Stomach (tissue), 9 donors: ENCODE measurements around the gene JAKMIP1. TPM values are rescaled to one million over a fixed set of nuclear protein-coding genes. Genes with fewer than 3 reads are reported as not detected.
"Not testable (repeated sequence)": the region's sequence is repeated elsewhere in the genome, so short reads cannot be mapped to it uniquely, and the experiment has no call there.

Experiments
- DNase-seq, 2 donors: peaks; one replicate each; pipeline versions ENCODE4 v3.0.0 to v3.0.0-alpha.2; 2013 to 2019
- H3K27ac ChIP-seq, 5 donors: fragments of 200-600 bp in 4 of 5; sonication (generic) in 4 of 5; one replicate each; pipeline ENCODE4 v1.5.1; 2013 to 2019; ENCODE audit warnings: mild to moderate bottlenecking in 1 of 5, moderate library complexity in 1 of 5
- H3K27me3 ChIP-seq, 3 donors: fragments of 200-600 bp; sonication (generic); one replicate each; pipeline ENCODE4 v1.5.1; 2017 to 2019; ENCODE audit warnings: mixed run types in 1 of 3
- H3K36me3 ChIP-seq, 4 donors: fragments of 200-600 bp; sonication (generic); 1 replicate in 3 of 4; 2 replicates in 1 of 4; pipeline ENCODE4 v1.5.1; 2016 to 2019
- H3K4me1 ChIP-seq, 4 donors: fragments of 200-600 bp; sonication (generic); one replicate each; pipeline ENCODE4 v1.5.1; 2016 to 2019
- H3K4me3 ChIP-seq, 4 donors: fragments of 200-600 bp; sonication (generic) in 3 of 4; one replicate each; pipeline ENCODE4 v1.5.1; 2016 to 2019; ENCODE audit warnings: mild to moderate bottlenecking in 1 of 4
- H3K9me3 ChIP-seq, 4 donors: fragments of 200-600 bp; sonication (generic); one replicate each; pipeline ENCODE4 v1.5.1; 2016 to 2019
- EP300 ChIP-seq: sonication (generic); formaldehyde crosslinking; IDR thresholded peaks from one replicate; pipeline ENCODE4 v1.6.1; 2017; ENCODE audit warnings: antibody characterized with exemption
- POLR2A ChIP-seq, 4 donors: fragments of 450-650 bp; IDR thresholded peaks; one replicate each; pipeline ENCODE4 v1.6.1; 2016; ENCODE audit warnings: antibody characterized with exemption in 4 of 4, control low read depth in 2 of 4, mild to moderate bottlenecking in 1 of 4, moderate library complexity in 1 of 4
- POLR2AphosphoS5 ChIP-seq, 3 donors: sonication (generic); formaldehyde crosslinking; IDR thresholded peaks; one replicate each; pipeline ENCODE4 v1.6.1; 2016; ENCODE audit warnings: antibody characterized with exemption in 3 of 3
- WGBS, 5 donors: extraction: QIAGEN DNeasy Blood & Tissue Kit in 3 of 5; methylation state at CpG; one replicate each; pipeline versions ENCODE4 v1.1.5 to v1.1.7; 2013 to 2018; 5-methylcytosine and 5-hydroxymethylcytosine counted together
- intact Hi-C: fragments of 100-400 bp; cut with DNase I; formaldehyde crosslinking; loops from one replicate; pipeline ENCODE4 v1.15.1; 2023; ENCODE audit warnings: low total_unique reads
- polyA plus RNA-seq, 3 donors: library from polyadenylated mRNA; stranded (reverse); fragments of 200-250 nt; gene quantifications; one replicate each; pipeline ENCODE4 v1.2.3, GENCODE V29; 2013
- total RNA-seq, 5 donors: library from RNA; depleted of rRNA; stranded (reverse); fragments of >200 nt; gene quantifications; one replicate each; pipeline versions ENCODE4 v1.1.0 to v1.2.3, GENCODE V29; 2014 to 2016
- TF ChIP-seq, protein P1 (sequence below), 7 experiments: fragments of 450-650 bp in 4 of 7; fragments of 200-600 bp in 3 of 7; sonication (generic) in 3 of 7; IDR thresholded peaks; one replicate each; pipeline ENCODE4 v1.5.1; 2016 to 2019; ENCODE audit warnings: antibody characterized with exemption in 7 of 7, control low read depth in 2 of 7, mild to moderate bottlenecking in 1 of 7
- donor health status: healthy with polysubstance abuse.
- donor health status: Bipolar disorder and iron deficiency.
- donor health status: healthy.

JAKMIP1 gene
- total and polyA plus RNA-seq, 8 donors: 0.18 to 10.3 (median 0.54) TPM; not detected in 2

DNA sequence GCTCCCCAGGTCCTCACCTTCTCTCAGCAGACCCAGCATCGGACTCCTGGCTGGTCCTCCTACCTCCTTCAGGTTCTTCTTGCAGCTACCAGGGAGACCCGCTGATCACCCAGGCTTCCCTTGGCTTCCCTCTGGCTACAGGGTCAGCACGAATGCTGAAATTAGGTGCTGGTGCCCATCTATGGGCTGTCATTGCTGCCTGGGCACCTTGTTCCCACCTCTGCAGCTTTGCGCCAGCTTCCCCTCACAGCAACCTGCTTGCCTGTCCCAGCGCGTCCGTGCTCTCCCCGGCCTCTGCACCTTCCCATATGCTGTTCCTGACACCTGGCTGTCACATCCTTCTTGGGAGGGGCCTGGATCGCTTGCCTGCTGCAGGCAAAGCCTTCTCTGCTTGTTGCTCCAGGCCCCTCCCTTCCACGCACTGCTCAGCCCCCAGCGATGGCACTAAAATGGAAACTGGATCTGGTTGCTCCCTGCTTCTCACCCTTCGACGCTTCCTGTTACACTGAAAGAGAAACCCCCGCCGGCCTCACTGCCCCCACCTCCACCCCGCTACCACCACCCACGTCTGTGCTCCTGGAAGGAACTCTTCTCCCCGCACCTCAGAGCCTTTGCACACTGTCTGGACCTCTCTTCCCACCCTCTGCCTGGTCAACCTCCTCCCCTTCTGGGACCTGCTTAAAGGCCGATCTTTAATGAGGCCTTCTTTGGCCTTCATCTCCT, 204.3 kb downstream of the JAKMIP1 start:
- Histone ChIP-seq H3K36me3 (no peaks in the 10 kb centered on the region), H3K27me3 (peaks cover 0 to 58% (median 4%) of the 10 kb centered on the region in 3 donors), H3K4me1 (no peaks in the 10 kb centered on the region), H3K4me3 (no peak overlapping the region), H3K27ac (no peak overlapping the region), H3K9me3 (no peaks in the 10 kb centered on the region)
- TF ChIP-seq POLR2A (IDR thresholded peaks at IDR 0.05) (no peak), EP300 (no peak), POLR2AphosphoS5 (IDR thresholded peaks at IDR 0.05) (no peak)
- TF ChIP-seq, protein P1, sequence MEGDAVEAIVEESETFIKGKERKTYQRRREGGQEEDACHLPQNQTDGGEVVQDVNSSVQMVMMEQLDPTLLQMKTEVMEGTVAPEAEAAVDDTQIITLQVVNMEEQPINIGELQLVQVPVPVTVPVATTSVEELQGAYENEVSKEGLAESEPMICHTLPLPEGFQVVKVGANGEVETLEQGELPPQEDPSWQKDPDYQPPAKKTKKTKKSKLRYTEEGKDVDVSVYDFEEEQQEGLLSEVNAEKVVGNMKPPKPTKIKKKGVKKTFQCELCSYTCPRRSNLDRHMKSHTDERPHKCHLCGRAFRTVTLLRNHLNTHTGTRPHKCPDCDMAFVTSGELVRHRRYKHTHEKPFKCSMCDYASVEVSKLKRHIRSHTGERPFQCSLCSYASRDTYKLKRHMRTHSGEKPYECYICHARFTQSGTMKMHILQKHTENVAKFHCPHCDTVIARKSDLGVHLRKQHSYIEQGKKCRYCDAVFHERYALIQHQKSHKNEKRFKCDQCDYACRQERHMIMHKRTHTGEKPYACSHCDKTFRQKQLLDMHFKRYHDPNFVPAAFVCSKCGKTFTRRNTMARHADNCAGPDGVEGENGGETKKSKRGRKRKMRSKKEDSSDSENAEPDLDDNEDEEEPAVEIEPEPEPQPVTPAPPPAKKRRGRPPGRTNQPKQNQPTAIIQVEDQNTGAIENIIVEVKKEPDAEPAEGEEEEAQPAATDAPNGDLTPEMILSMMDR (IDR thresholded peaks at IDR 0.05): no peak
- intact Hi-C loops: loop anchor here (5.0 kb wide), 1 partner anchor 331 kb away; no protein-coding TSS in a partner anchor
- DNase-seq: no peak
- WGBS, 5 donors: 56 to 65% (median 59%) methylated on average over 18 to 19 of the region's 19 CpGs

DNA sequence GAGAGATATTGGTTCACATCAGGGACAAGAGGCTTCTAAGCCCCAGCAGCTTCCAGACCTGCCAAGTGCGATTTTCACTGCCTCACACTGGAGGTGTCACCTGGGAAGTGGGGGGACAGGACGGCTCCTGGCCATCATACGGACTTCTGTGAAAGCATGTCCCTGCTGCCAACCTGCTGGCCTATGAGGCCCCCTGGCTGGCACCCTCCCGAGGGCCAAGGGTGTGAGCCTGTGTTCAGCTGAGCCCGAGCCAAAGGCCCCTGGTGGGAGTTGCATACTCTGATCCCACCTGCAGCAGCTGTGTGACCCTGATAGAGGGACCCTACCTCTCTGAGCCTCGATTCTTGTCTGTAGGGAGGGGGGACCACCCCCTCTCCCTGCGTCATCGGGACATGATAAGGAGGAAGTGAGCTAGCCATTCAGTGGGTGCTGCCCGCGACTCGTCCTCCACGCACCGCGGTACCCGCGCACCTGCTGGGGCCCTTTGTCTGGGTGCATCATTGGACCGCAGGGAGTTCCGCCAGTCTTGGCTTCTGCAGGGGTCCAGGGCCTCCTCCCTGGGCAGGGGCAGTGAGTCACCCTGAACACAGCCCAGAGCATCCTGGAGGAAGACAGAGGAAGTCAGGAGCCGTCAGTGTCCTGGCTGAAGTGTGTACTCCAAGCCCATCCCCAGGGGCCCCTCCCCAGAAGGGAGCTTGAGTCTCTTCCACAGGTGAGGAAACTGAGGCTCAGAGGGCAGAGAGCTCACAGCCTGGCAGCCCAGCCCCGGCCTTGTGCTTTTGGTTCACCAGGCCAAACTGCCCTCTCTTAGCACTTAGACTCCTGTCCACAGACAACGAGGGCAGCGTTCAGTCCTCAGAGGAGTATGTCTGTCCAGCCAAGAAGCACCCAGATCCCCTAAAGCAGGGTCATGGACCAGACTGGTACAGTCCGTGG, 206.2 kb downstream of the JAKMIP1 start:
- Histone ChIP-seq H3K9me3 (no peaks in the 10 kb centered on the region), H3K27me3 (peaks cover 0 to 61% (median 4%) of the 10 kb centered on the region in 3 donors), H3K4me1 (no peaks in the 10 kb centered on the region), H3K4me3 (no peak overlapping the region), H3K36me3 (no peaks in the 10 kb centered on the region), H3K27ac (no peak overlapping the region)
- 79 to 89% (median 83%) methylated on average over 18 to 23 of the region's 23 CpGs for WGBS, 5 donors
- intact Hi-C loops: no loop called here
- TF ChIP-seq EP300 (no peak), POLR2A (IDR thresholded peaks at IDR 0.05) (no peak), POLR2AphosphoS5 (IDR thresholded peaks at IDR 0.05) (no peak)
- TF ChIP-seq, protein P1 (IDR thresholded peaks at IDR 0.05): no peak
- no peak for DNase-seq

GRCh38 chr4:5993346-5993745, 207.0 kb downstream of the JAKMIP1 start:
- H3K4me3 ChIP-seq, DNase-seq, H3K9me3 ChIP-seq, H3K27ac ChIP-seq, intact Hi-C loops, H3K36me3 ChIP-seq, H3K4me1 ChIP-seq: not testable (repeated sequence)
- peaks cover 0 to 56% (median 4%) of the 10 kb centered on the region in 3 donors for H3K27me3 ChIP-seq
- 68 to 81% (median 74%) methylated on average over 4 to 9 of the region's 9 CpGs for WGBS, 5 donors

DNA sequence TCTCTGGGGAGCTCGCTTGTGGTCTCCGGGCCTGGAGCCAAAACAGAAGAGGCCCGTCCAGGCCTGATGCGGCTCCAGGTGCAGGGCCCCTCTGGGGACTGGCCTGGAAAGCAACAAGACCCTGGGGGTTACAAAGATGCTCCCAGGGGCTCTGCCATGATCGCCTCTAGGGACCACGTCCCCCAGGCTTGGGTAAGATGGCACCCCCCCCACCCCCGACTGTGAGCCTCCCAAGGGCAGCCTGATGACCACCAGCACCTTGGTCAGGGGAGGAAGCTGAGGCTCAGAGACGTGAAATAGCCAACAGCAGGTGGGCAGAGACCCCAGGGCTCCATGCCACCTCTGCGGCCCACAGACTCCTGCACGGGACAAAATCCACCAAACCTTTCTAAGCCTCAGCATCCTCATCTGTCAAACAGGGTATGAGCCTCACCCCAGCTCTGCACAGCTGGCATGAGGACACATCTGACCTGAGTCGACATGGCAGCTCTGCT, 207.5 kb downstream of the JAKMIP1 start:
- Histone ChIP-seq H3K4me3 (no peak overlapping the region), H3K27me3 (peaks cover 0 to 58% (median 4%) of the 10 kb centered on the region in 3 donors), H3K9me3 (no peaks in the 10 kb centered on the region), H3K27ac (no peak overlapping the region), H3K4me1 (no peaks in the 10 kb centered on the region), H3K36me3 (no peaks in the 10 kb centered on the region)
- TF ChIP-seq POLR2A (IDR thresholded peaks at IDR 0.05): no peak
- TF ChIP-seq, protein P1 (IDR thresholded peaks at IDR 0.05): no peak
- no peak for TF ChIP-seq EP300
- TF ChIP-seq POLR2AphosphoS5 (IDR thresholded peaks at IDR 0.05): no peak
- intact Hi-C loops: no loop called here
- no peak for DNase-seq
- 71 to 83% (median 79%) methylated on average over 8 to 11 of the region's 11 CpGs for WGBS, 5 donors
